GM21367 (cell line): ENCODE results near the gene MYO10.
"Not testable (repeated sequence)": the region's sequence is repeated elsewhere in the genome, so short reads cannot be mapped to it uniquely, and the experiment has no call there.

Experiments
- ATAC-seq: cut with Tn5 transposase; IDR thresholded peaks from one replicate; pipeline ENCODE4 v1.9.1; 2021; ENCODE audit not compliant: unreplicated experiment

Gene MYO10

GRCh38 chr5:16864631-16865131, 71.4 kb downstream of the MYO10 start:
- no peak for ATAC-seq

DNA sequence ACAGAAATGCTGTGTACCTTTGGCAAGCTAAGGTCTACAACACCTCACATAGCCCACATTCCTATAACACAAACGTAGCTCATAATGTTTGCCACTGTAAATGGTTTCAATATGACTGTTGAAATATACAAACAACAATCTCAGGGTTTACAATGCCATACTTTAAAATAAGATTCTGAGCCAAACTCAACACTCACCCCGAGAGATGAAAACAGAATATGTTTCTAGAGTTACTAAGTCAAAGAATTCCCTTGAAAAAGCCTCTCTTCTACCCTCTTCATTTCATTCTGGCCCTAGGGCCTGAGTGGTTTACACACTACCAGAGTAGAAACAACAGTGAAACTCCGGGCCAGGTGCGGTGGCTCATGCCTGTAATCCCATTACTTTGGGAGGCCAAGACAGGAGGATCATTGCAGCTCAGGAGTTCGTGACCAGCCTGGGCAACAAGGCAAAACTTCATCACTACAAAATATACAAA, 72.6 kb downstream of the MYO10 start:
- no peak for ATAC-seq

GRCh38 chr5:16862777-16863176, 73.3 kb downstream of the MYO10 start:
- ATAC-seq = no peak

DNA sequence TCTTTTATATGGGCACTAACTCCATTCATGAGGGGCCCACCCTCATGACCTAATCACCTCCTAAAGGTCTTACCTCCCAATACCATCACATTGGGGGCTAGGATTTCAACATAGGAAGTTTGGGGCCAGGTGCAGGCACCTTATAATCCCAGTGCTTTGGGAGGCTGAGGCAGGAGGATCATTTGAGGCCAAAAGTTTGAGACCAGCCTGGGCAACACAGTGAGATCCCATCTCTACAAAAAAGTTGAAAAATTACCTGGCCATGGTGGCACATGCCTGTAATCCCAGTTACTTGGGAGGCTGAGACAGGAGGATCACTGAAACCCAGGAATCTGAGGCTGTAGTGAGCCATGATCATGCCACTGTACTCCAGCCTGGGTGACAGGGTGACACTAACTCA, 76.7 kb downstream of the MYO10 start:
- ATAC-seq = no peak

GRCh38 chr5:16858151-16858550, 77.9 kb downstream of the MYO10 start:
- ATAC-seq = no peak

- ATAC-seq = no peak
Observed at GRCh38 chr5:16857635-16858034, 78.5 kb downstream of the MYO10 start.

DNA sequence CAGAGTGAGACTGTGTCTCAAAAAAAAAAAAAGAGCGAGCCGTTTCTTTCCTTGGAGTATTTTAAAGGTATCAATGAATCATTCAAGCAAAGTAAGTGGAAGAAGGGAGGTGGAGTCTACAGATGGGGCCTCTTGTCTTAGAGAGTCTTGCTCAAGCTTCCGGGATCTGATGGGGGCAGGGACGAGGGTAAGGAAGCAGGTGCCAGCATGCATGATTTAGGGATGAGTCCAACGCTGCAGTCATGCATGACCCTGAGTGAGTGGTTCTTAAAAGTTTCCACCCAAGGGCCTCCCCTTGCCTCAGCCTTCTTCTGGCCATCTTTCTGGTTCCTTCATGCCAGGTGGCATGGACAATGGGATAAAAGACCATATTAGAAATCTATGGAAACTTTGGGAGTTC, 79.6 kb downstream of the MYO10 start:
- no peak for ATAC-seq

GRCh38 chr5:16855898-16856297, 80.2 kb downstream of the MYO10 start:
- ATAC-seq = no peak

DNA sequence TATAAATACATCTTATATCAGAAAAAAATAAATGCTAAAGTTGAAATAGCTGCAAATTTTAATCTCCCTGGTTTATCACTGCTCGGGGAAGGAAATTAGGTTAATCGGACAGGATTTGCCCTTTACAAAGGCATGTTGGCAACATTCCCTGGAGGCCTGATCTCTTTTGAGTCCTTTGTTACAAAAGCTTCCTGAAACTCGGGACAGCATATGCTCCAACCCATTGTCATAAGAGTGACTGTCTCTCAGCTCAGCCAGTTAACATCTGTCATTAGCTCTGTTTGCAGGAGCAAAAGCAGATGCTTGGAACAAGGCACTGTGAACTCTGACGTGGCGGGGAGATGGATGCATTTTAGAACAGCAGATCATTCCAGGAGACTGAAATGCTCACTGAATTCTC, 80.6 kb downstream of the MYO10 start:
- ATAC-seq = no peak

DNA sequence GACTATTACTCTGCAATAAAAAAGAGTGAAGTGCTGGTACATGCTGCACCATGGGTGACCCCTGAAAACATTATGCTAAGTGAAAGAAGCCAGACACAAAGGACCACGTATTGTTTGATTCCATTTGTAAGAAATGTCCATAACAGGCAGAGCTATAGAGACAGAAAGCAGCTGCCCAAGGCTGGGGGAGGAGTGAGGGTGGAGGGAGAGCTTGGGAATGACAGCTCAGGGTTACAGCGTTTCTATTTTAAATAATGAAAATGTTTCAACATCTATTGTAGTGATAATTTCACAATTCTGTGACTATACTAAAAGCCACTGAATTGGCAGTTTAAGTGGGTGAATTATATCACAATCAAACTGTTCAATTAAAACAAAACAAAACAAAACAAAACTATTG, 81.7 kb downstream of the MYO10 start:
- ATAC-seq = no peak

- no peak for ATAC-seq
Observed at GRCh38 chr5:16853518-16853917, 82.6 kb downstream of the MYO10 start.

- ATAC-seq = no peak
Observed at GRCh38 chr5:16852251-16853005, 83.7 kb downstream of the MYO10 start.

DNA sequence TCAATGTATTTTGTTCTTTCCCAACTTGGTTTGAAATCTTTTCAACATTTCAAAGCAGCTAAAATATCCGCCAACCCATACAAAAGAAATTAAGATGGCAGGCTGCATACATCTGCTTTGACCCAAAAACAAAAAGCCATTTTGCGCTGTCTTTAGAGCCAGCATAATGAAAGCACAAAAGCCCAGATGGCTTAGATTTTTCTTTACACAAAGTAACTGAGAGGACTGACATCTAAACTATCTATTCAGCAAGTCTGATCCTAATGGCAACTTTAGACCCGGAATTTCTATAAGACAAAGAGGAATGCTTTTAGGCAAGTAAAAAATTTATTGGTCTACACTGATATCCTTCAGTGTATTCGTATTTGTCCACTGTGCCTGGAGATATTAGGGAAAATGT, 86.3 kb downstream of the MYO10 start:
- no peak for ATAC-seq

GRCh38 chr5:16849181-16849580, 86.9 kb downstream of the MYO10 start:
- ATAC-seq = no peak

- no peak for ATAC-seq
Observed at GRCh38 chr5:16844952-16845351, 91.1 kb downstream of the MYO10 start.

DNA sequence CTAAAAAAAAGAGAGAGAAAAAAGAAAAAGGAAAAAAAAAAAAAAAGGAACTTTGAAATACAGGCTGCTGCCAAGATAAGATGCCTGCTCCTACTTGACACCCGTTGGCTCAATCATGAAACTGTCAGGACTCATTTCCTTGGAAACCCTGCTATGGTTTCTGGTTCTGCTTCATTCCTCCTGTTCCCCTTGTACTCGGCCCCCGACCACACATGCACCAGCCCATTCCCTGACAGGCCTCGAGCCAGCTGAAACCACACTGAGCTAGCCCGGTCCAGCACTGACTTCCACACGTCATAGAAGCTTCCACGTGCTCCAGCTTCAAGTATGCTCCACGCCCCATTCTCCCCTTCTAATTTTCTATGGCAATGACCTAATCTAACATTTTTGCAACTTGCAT, 93.2 kb downstream of the MYO10 start:
- no peak for ATAC-seq

DNA sequence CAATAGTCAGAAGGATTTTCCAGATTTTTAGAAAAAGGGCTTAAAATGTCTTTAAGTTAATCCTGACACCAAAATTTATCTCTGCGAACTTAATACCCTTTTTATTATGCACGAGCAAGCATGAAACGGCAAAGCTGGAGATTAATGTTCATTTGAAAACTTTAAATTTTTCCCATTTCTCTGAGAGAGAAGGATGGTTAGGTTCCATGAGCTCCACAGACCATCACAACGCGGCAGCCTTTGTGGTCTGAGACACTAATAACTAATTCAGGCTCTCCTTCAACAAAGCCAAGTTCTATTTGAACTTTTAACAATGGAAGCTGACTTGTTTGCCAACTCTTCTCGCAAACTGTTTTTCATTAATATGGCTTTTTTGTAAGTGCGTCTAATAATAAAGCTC, 94.7 kb downstream of the MYO10 start:
- ATAC-seq = no peak

GRCh38 chr5:16837305-16837704, 98.8 kb downstream of the MYO10 start:
- ATAC-seq = no peak

GRCh38 chr5:16834029-16834428, 102.1 kb downstream of the MYO10 start:
- no peak for ATAC-seq

DNA sequence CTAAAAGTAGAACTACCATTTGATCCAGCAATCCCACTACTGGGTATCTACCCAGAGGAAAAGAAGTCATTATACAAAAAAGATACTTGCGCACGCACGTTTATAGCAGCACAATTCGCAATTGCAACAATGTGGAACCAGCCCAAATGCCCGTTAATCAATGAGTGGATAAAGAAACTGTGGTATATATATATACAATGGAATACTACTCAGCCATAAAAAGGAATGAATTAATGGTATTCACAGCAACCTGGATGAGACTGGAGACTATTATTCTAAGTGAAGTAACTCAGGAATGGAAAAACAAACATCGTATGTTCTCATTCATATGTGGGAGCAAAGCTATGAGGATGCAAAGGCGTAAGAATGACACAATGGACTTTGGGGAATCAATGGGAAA, 104.8 kb downstream of the MYO10 start:
- ATAC-seq = not testable (repeated sequence)

DNA sequence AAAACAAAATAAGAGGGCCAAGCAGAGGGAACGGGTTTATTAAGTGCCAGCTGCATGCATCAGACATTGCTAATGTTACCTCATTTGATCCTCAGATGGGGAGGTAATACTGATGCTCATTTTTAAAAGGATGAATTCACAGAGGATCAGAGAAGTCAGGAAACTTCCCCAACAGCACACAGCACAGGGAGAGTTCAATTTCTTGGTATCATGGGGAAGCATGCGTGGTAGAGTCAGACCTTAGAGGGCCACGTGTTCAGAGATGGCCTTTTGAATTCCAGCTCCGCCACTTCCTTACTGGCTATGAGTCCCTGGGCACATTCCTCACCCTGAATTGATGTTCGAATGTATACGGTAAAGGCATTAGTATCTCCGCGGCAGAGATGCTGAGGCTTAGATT, 108.3 kb downstream of the MYO10 start:
- no peak for ATAC-seq

- no peak for ATAC-seq
Observed at GRCh38 chr5:16826379-16827125, 109.5 kb downstream of the MYO10 start.
